ENCODE measurements around the gene DNAJC5G.

GRCh38 chr2:27306573-27307286 lies 31.5 kb downstream of the DNAJC5G start:
- no peak for TF ChIP-seq EP300 (IDR thresholded peaks at IDR 0.05; ENCODE audit: low read length)
- no peak for TF ChIP-seq SNAPC5 (CRISPR knock-in tag; IDR thresholded peaks at IDR 0.05)
- no peak for TF ChIP-seq CHD4 (IDR thresholded peaks at IDR 0.05; ENCODE audit: insufficient read depth, insufficient replicate concordance, low read depth, low read length, poor library complexity, severe bottlenecking)
- no peak for TF ChIP-seq E2F1 (CRISPR knock-in tag; IDR thresholded peaks at IDR 0.05)
- TF ChIP-seq SMARCC2 (IDR thresholded peaks at IDR 0.05; ENCODE audit: low read depth) = no peak
- TF ChIP-seq GTF2F1 (IDR thresholded peaks at IDR 0.05; ENCODE audit: low read depth, low read length) = no peak
- TF ChIP-seq KDM5B (IDR thresholded peaks at IDR 0.05; ENCODE audit: insufficient replicate concordance, low read depth, low read length) = no peak
- TF ChIP-seq ATF4 (CRISPR knock-in tag; IDR thresholded peaks at IDR 0.05) = no peak
- no peak for TF ChIP-seq E2F5 (CRISPR knock-in tag; IDR thresholded peaks at IDR 0.05)
- no peak for TF ChIP-seq CTCF (IDR thresholded peaks at IDR 0.05 in 2 of 3, conservative IDR thresholded peaks at IDR 0.05 in 1 of 3; ENCODE audit: insufficient read depth in 2 of 3, low read depth in 1 of 3, low read length in 3 of 3)
- TF ChIP-seq ATF2 (CRISPR knock-in tag; IDR thresholded peaks at IDR 0.05) = no peak

All from K562 (cell line).